ENCODE measurements around the gene RALA.

The RALA gene

GRCh38 chr7:39622609-39623008 is 763 bp upstream of the RALA start:
- TF ChIP-seq CTCF (IDR thresholded peaks at IDR 0.05), result no peak

GRCh38 chr7:39623732-39624441 is 515 bp downstream of the RALA start:
- no peak for TF ChIP-seq CTCF (IDR thresholded peaks at IDR 0.05)

GRCh38 chr7:39624442-39624807 is 1.1 kb downstream of the RALA start:
- no peak for TF ChIP-seq CTCF (IDR thresholded peaks at IDR 0.05)

GRCh38 chr7:39624935-39625694 is 1.7 kb downstream of the RALA start:
- no peak for TF ChIP-seq CTCF (IDR thresholded peaks at IDR 0.05)

GRCh38 chr7:39631736-39632308 is 8.4 kb downstream of the RALA start:
- no peak for TF ChIP-seq CTCF (IDR thresholded peaks at IDR 0.05)

- no peak for TF ChIP-seq CTCF (IDR thresholded peaks at IDR 0.05)
Observed at GRCh38 chr7:39633563-39634477, 10.4 kb downstream of the RALA start.

- TF ChIP-seq CTCF (IDR thresholded peaks at IDR 0.05), result no peak
Observed at GRCh38 chr7:39634478-39634805, 11.1 kb downstream of the RALA start.

Measured in LNCAP (cell line).